HG03045 (cell line): ENCODE measurements around the gene PRDX3.

Source experiments
- ATAC-seq: cut with Tn5 transposase; IDR thresholded peaks from one replicate; pipeline ENCODE4 v1.9.1; 2021; ENCODE audit warnings: mild to moderate bottlenecking, moderate library complexity; ENCODE audit not compliant: unreplicated experiment

The PRDX3 gene

GRCh38 chr10:119131512-119132240 lies 46.9 kb downstream of the PRDX3 start:
- ATAC-seq: no peak

- no peak for ATAC-seq
Observed at GRCh38 chr10:119129721-119130120, 48.9 kb downstream of the PRDX3 start.

DNA sequence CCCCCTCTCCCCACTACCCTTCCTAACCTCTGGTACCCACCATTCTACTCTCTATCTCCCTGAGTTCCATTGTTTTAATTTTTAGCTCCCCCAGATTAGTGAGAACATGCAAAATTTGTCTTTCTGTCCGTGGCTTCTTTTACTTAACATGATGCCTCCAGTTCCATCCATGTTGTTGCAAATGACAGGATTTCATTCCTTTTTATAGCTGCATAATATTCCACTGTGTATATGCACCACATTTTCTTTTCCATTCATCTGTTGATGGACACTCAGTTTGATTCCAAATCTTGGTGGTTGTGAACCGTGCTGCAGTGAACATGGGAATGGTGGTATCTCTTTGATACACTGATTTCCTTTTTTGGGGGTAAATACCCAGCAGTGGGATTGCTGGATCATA lies 52.7 kb downstream of the PRDX3 start:
- ATAC-seq: no peak

- no peak for ATAC-seq
Observed at GRCh38 chr10:119120875-119121274, 57.7 kb downstream of the PRDX3 start.

GRCh38 chr10:119120413-119120867 lies 58.2 kb downstream of the PRDX3 start:
- ATAC-seq: peak; percentile 87

- no peak for ATAC-seq
Observed at GRCh38 chr10:119119400-119119799, 59.2 kb downstream of the PRDX3 start.

DNA sequence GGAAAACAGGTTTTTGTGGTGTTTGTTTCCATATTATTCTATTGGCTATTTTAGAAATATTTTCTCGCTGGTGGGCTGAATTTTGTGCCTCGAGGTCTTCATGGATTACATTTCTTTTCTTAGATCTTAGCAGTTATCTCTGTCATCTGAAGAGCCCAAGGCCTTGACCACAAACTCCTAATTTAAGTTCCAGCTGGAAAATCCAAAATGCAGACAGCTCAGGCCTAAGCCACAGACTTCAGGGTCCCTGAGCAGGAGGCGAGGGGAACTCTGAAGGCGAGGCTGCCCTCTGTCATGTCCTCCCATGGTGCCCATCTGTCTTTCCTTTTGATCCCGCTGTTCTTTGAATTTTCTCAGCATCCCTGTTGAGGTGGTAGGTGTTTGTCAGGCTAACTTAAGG lies 60.4 kb downstream of the PRDX3 start:
- ATAC-seq: no peak
